ENCODE results near the gene MMP24.

MMP24 gene

DNA sequence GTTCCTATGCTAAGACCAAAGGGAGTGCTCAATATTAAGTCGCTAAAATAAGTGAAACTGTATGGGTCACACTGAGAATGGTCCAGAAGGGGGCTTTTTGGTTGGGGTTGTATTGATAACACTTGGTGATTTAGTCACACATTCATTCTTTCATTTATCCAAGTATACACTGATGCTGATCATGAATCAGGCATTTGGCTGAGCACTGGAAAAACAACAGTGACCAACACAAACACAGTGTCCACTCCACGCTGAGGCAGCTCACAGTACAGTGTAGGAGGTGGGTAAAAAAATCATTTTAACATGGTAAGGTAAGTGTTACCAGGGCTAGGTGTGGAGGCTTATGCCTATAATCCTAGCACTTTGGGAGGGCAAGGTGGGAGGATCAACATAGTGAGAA, 74.9 kb downstream of the MMP24 start:
- TF ChIP-seq, protein P1, sequence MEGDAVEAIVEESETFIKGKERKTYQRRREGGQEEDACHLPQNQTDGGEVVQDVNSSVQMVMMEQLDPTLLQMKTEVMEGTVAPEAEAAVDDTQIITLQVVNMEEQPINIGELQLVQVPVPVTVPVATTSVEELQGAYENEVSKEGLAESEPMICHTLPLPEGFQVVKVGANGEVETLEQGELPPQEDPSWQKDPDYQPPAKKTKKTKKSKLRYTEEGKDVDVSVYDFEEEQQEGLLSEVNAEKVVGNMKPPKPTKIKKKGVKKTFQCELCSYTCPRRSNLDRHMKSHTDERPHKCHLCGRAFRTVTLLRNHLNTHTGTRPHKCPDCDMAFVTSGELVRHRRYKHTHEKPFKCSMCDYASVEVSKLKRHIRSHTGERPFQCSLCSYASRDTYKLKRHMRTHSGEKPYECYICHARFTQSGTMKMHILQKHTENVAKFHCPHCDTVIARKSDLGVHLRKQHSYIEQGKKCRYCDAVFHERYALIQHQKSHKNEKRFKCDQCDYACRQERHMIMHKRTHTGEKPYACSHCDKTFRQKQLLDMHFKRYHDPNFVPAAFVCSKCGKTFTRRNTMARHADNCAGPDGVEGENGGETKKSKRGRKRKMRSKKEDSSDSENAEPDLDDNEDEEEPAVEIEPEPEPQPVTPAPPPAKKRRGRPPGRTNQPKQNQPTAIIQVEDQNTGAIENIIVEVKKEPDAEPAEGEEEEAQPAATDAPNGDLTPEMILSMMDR (IDR thresholded peaks at IDR 0.05; ENCODE audit: poor library complexity, severe bottlenecking): no peak
- no peaks in the 10 kb centered on the region for H3K27me3 ChIP-seq (ENCODE audit: insufficient read depth, poor library complexity, severe bottlenecking)
- ATAC-seq (ENCODE audit: low read depth): no peak
- no peaks in the 10 kb centered on the region for H3K9me3 ChIP-seq (ENCODE audit: severe bottlenecking)
- peaks cover 24% of the 10 kb centered on the region for H3K36me3 ChIP-seq (ENCODE audit: low read depth)
- peak; percentile 42 for DNase-seq (ENCODE audit: low spot score)
- H3K27ac ChIP-seq (ENCODE audit: poor library complexity, severe bottlenecking): peak overlapping the region; percentile 99
- peaks cover 51% of the 10 kb centered on the region for H3K4me1 ChIP-seq (ENCODE audit: insufficient read depth, poor library complexity, severe bottlenecking)
- no peak overlapping the region for H3K4me3 ChIP-seq (ENCODE audit: severe bottlenecking)

DNA sequence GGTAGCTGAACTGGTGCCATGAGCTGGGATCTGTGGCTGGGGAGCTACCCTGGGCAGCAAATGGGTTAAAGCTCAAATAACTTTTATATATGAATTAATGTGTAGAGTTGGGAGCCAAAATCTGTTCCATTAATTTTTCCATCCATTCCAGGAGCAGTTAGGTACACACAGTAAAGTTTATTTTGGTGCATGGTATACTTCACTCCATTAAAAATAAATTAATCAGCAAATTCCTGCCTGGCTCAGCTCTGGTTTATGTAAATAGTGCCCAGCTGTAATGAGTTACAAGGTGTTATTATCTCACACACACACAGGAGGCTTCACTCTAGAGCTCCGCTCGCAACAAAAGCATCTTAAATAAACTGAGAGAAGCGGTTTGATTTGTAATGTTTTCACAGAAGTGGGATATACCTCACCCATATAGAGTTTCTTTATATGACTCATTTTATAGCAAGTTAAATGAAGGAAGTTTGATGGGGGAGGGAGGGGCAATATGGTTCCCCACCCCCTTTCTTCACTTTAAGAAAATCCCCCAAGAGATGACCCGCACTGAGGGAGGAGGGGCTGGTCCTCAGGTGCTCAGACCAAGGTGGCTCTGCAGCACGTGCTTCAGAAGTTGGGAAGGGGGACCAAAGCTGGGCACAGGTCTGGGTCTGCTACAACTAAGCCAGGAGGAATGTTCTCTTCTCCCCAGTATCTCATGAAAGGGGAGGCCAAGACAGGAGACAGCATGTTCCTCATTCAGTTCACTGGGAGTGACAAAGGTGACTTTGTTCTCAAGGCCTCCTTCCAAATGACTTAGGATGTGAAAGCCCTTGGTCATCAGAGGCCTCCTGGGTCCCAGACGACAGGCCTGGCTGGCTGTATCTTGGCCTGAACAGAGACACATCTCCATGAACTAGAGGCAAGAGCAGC, 76.2 kb downstream of the MMP24 start:
- Histone ChIP-seq H3K27ac (ENCODE audit: poor library complexity, severe bottlenecking) (peak overlapping the region; percentile 99), H3K9me3 (ENCODE audit: severe bottlenecking) (no peaks in the 10 kb centered on the region), H3K4me1 (ENCODE audit: insufficient read depth, poor library complexity, severe bottlenecking) (peaks cover 58% of the 10 kb centered on the region), H3K27me3 (ENCODE audit: insufficient read depth, poor library complexity, severe bottlenecking) (no peaks in the 10 kb centered on the region), H3K36me3 (ENCODE audit: low read depth) (peaks cover 28% of the 10 kb centered on the region), H3K4me3 (ENCODE audit: severe bottlenecking) (no peak overlapping the region)
- TF ChIP-seq, protein P1 (IDR thresholded peaks at IDR 0.05; ENCODE audit: poor library complexity, severe bottlenecking): no peak
- ATAC-seq (ENCODE audit: low read depth): peak; percentile 8
- DNase-seq (ENCODE audit: low spot score): peak; percentile 79

DNA sequence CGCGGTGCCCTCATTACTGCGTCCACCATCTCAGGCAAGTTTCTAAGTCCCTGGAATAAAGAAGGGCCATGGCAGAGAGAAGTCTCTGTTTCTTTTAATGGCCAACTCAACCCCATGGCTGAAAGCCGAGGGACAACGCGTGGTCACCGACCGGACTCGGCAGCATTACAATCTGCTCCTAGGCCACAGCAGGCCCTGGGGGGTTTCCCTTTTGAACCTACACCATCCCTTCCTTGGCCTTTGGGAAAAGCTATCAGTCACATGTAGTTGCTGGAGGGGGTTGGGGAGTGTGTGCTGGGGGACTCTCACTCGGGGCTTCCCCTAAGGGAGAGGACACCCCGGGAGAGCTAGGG, 76.9 kb downstream of the MMP24 start:
- H3K9me3 ChIP-seq (ENCODE audit: severe bottlenecking): no peaks in the 10 kb centered on the region
- H3K4me1 ChIP-seq (ENCODE audit: insufficient read depth, poor library complexity, severe bottlenecking): peaks cover 65% of the 10 kb centered on the region
- peak overlapping the region; percentile 99 for H3K27ac ChIP-seq (ENCODE audit: poor library complexity, severe bottlenecking)
- DNase-seq (ENCODE audit: low spot score): peak; percentile 75
- TF ChIP-seq, protein P1 (IDR thresholded peaks at IDR 0.05; ENCODE audit: poor library complexity, severe bottlenecking): no peak
- H3K36me3 ChIP-seq (ENCODE audit: low read depth): peaks cover 28% of the 10 kb centered on the region
- H3K4me3 ChIP-seq (ENCODE audit: severe bottlenecking): no peak overlapping the region
- H3K27me3 ChIP-seq (ENCODE audit: insufficient read depth, poor library complexity, severe bottlenecking): no peaks in the 10 kb centered on the region
- no peak for ATAC-seq (ENCODE audit: low read depth)

DNA sequence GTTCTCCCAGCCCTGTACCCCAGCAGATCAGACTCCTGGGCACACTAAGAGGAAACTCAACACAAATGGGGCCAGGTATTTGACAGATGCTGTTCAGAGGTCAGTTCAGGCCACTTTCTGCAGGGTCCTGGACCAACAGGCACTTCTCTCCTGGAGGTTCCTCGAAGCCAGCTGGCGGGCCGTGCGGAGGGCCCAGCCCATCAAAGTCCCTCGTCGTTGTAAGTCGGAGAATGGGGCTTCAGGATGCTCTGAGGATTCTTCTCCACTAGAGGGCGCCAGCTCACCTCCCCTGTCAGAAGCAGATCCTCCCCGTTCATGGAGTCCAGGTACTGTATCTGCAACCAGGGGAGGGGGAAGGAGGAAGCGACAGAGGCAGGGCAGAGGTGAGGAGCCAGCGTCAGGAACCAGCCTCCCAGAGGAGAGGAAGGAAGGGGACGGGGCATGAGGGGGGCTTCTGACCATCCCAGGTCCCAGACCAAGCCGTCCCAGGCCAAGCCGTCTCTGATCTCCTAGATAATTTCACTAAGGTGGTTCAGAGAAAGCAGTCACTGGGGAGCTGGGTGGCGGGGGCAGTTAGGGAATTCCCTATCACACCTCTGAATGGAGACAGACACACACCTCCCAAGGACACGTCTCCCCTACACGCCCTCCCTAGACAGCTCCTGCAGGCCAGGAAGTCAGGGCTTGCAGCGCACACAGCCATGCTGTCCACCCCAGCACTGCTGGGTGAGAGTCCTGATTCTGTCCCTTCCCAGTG, 77.4 kb downstream of the MMP24 start:
- peak; percentile 31 for ATAC-seq (ENCODE audit: low read depth)
- Histone ChIP-seq H3K9me3 (ENCODE audit: severe bottlenecking) (no peaks in the 10 kb centered on the region), H3K4me1 (ENCODE audit: insufficient read depth, poor library complexity, severe bottlenecking) (peaks cover 71% of the 10 kb centered on the region), H3K27ac (ENCODE audit: poor library complexity, severe bottlenecking) (peak overlapping the region; percentile 99), H3K36me3 (ENCODE audit: low read depth) (peaks cover 31% of the 10 kb centered on the region), H3K4me3 (ENCODE audit: severe bottlenecking) (no peak overlapping the region), H3K27me3 (ENCODE audit: insufficient read depth, poor library complexity, severe bottlenecking) (no peaks in the 10 kb centered on the region)
- TF ChIP-seq, protein P1 (IDR thresholded peaks at IDR 0.05; ENCODE audit: poor library complexity, severe bottlenecking): peak; percentile 100
- DNase-seq (ENCODE audit: low spot score): peak; percentile 93

Measured in RWPE2 (cell line).